ENCODE results near the gene MLXIP.

The MLXIP gene

DNA sequence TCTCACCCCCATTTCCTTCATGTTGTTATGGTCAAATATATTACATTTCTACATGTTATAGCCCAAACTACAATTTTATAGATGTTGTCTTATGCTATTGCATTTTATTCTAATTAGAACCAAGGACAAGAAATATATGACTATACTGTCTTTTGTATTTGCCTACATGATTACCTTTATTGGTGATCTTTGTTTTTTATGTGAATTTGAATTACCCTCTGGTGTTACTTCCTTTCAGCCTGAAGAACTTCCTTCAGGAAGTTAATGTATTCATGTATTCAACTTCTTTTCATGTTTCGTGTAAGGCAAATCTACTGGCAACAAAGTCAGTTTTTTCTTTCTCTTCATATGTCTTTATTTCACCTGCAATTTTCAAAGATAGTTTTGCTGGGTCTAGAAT lies 116.2 kb downstream of the MLXIP start:
- H3K27me3 ChIP-seq (ENCODE audit: control insufficient read depth, insufficient read depth, low read length) = no peaks in the 10 kb centered on the region
- no peaks in the 10 kb centered on the region for H3K36me3 ChIP-seq (ENCODE audit: control insufficient read depth, insufficient read depth, low read length)
- H3K4me1 ChIP-seq (ENCODE audit: control insufficient read depth, insufficient read depth, low read length) = no peaks in the 10 kb centered on the region
- H3K9ac ChIP-seq (ENCODE audit: low read depth, low read length) = no peak overlapping the region
- no peak overlapping the region for H3K27ac ChIP-seq (ENCODE audit: low read depth, low read length)
- H3K4me3 ChIP-seq (ENCODE audit: low read depth, low read length) = no peak overlapping the region
- no peaks in the 10 kb centered on the region for H3K9me3 ChIP-seq (ENCODE audit: control insufficient read depth, insufficient read depth, low read length)

DNA sequence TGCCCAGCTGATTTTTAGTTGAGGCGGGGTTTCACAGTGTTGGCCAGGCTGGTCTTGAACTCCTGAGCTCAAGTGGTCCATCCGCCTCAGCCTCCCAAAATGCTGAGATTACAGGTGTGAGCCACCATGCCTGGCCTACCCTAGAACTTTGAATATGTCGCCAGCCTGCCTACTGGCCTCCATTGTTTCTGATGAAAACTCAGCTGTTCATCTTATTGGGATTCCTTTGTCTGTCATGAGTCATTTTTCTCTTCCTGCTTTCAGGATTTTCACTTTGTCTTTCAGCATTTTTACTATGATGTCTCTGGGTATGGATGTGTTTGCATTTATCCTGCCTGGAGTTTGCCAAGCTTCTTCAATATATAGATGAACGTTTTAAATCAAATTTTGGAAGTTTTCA lies 116.8 kb downstream of the MLXIP start:
- H3K4me3 ChIP-seq (ENCODE audit: low read depth, low read length) = no peak overlapping the region
- no peaks in the 10 kb centered on the region for H3K27me3 ChIP-seq (ENCODE audit: control insufficient read depth, insufficient read depth, low read length)
- no peak overlapping the region for H3K27ac ChIP-seq (ENCODE audit: low read depth, low read length)
- no peaks in the 10 kb centered on the region for H3K36me3 ChIP-seq (ENCODE audit: control insufficient read depth, insufficient read depth, low read length)
- no peak overlapping the region for H3K9ac ChIP-seq (ENCODE audit: low read depth, low read length)
- no peaks in the 10 kb centered on the region for H3K4me1 ChIP-seq (ENCODE audit: control insufficient read depth, insufficient read depth, low read length)
- no peaks in the 10 kb centered on the region for H3K9me3 ChIP-seq (ENCODE audit: control insufficient read depth, insufficient read depth, low read length)

Data from HUES48 (cell line).